HepG2 (cell line): ENCODE data around the gene NFE2L2. TPM values are rescaled to one million over a fixed set of nuclear protein-coding genes. Genes with fewer than 3 reads are reported as not detected.

Experiments used
- ATAC-seq: fragments of 200-7000 bp; cut with Tn5 transposase; 3 replicates; pipeline ENCODE4 v1.9.1; 2020; ENCODE audit warnings: mild to moderate bottlenecking, moderate library complexity
- BruUV-seq: library from RNA; stranded (reverse); fragments of 400-500 nt; replicated peaks from 2 replicates; lab custom pipeline; 2021; lab: Mats Ljungman, UMichigan
- CTCF ChIA-PET: fragments of 300-600 bp; formaldehyde crosslinking; extraction: SDS; loops from one replicate; lab custom pipeline; 2021; ENCODE audit warnings: low total read pairs, inconsistent platforms, low intra/inter-chr PET ratio; lab: Yijun Ruan, JAX
- POLR2A ChIA-PET: fragments of 350-600 bp; sonication (Branson Sonifier 250); formaldehyde crosslinking; loops from one replicate; lab custom pipeline; 2020; ENCODE audit warnings: antibody characterized with exemption, inconsistent platforms; lab: Yijun Ruan, JAX
- DNase-seq: peaks from one replicate; pipeline ENCODE4 v3.0.0-alpha.2; 2015; ENCODE audit warnings: low spot score
- FAIRE-seq: peaks from 3 replicates; lab custom pipeline; 2011; peaks lifted over from hg19 to GRCh38; lab: Jason Lieb, UNC
- H2AFZ ChIP-seq: one replicate; pipeline ENCODE4 v1.6.1; 2011; ENCODE audit warnings: low read length, inconsistent platforms
- H3K27ac ChIP-seq: fragments of 300-600 bp; 3 replicates; pipeline ENCODE4 v1.8.0; 2011; ENCODE audit warnings: mixed run types, mild to moderate bottlenecking, mixed read lengths, low read length, inconsistent platforms; ENCODE audit not compliant: insufficient read depth; ENCODE audit errors: extremely low read length
- H3K27me3 ChIP-seq, 2 experiments: fragments of 200-600 bp in 1 of 2; 2 replicates in 1 of 2; 3 replicates in 1 of 2; pipeline versions ENCODE4 v1.6.0 to v1.8.0; 2011; ENCODE audit warnings: low read length in 2 of 2, mild to moderate bottlenecking in 2 of 2, moderate library complexity in 2 of 2, inconsistent platforms in 1 of 2; ENCODE audit not compliant: insufficient read depth in 2 of 2, control insufficient read depth in 1 of 2
- H3K36me3 ChIP-seq, 2 experiments: fragments of 200-600 bp in 1 of 2; replicated peaks in 1 of 2; 2 replicates in 1 of 2; 3 replicates in 1 of 2; pipeline versions ENCODE4 v1.5.1 to v1.8.0; 2011; ENCODE audit warnings: low read length in 2 of 2, inconsistent platforms in 1 of 2; ENCODE audit not compliant: insufficient read depth in 2 of 2, control insufficient read depth in 1 of 2
- H3K4me1 ChIP-seq: 2 replicates; pipeline ENCODE4 v1.5.1; 2012; ENCODE audit warnings: low read length, inconsistent platforms; ENCODE audit not compliant: insufficient read depth
- H3K4me2 ChIP-seq: 2 replicates; pipeline ENCODE4 v1.6.0; 2011; ENCODE audit warnings: low read depth, low read length, inconsistent platforms
- H3K4me3 ChIP-seq, 3 experiments: fragments of 200-600 bp in 1 of 3; sonication (generic), shearing (Covaris generic) in 1 of 3; replicated peaks in 1 of 3; 2 replicates each; pipeline ENCODE4 v1.5.1; 2011 to 2016; ENCODE audit warnings: low read length in 3 of 3, inconsistent platforms in 2 of 3, low read depth in 2 of 3, mild to moderate bottlenecking in 2 of 3, control low read depth in 1 of 3, mixed read lengths in 1 of 3; ENCODE audit not compliant: insufficient read depth in 1 of 3
- H3K79me2 ChIP-seq: one replicate; pipeline ENCODE4 v1.6.1; 2011; ENCODE audit warnings: low read length, inconsistent platforms; ENCODE audit not compliant: insufficient read depth
- H3K9ac ChIP-seq: 2 replicates; pipeline ENCODE4 v1.6.0; 2011; ENCODE audit warnings: mild to moderate bottlenecking, low read depth, low read length, inconsistent platforms; ENCODE audit not compliant: insufficient read depth
- H3K9me3 ChIP-seq: 2 replicates; pipeline ENCODE4 v1.5.1; 2012; ENCODE audit warnings: mild to moderate bottlenecking, low read length
- H4K20me1 ChIP-seq: 2 replicates; pipeline ENCODE4 v1.6.0; 2011; ENCODE audit warnings: inconsistent platforms, mild to moderate bottlenecking, low read length, moderate library complexity; ENCODE audit not compliant: insufficient read depth
- EHMT2 ChIP-seq: fragments of 200-600 bp; sonication (generic); IDR thresholded peaks from 2 replicates; pipeline ENCODE4 v1.7.0; 2017; ENCODE audit warnings: antibody characterized with exemption, low read depth, low read length, borderline replicate concordance
- PAX8 ChIP-seq: sonication (generic); formaldehyde crosslinking; IDR thresholded peaks from 2 replicates; pipeline ENCODE4 v1.8.0; 2022; ENCODE audit warnings: mild to moderate bottlenecking, missing genetic modification reagents, borderline replicate concordance
- PCBP1 ChIP-seq: fragments of 200-400 bp; formaldehyde crosslinking; IDR thresholded peaks from 2 replicates; pipeline ENCODE4 v1.6.1; 2017; ENCODE audit warnings: mild to moderate bottlenecking, low read depth, low read length, borderline replicate concordance
- SRSF1 ChIP-seq: fragments of 200-400 bp; formaldehyde crosslinking; optimal IDR thresholded peaks from 2 replicates; pipeline ENCODE3; 2017; ENCODE audit warnings: mild to moderate bottlenecking, low read depth, low read length, moderate library complexity
- THAP11 ChIP-seq: IDR thresholded peaks from 2 replicates; pipeline ENCODE4 v1.6.1; 2016; ENCODE audit warnings: missing biosample characterization, missing genetic modification reagents
- YY1 ChIP-seq: IDR thresholded peaks from 2 replicates; pipeline ENCODE4 v1.6.1; 2011; ENCODE audit warnings: low read length, low read depth, moderate library complexity, mild to moderate bottlenecking; ENCODE audit not compliant: insufficient read depth, insufficient replicate concordance
- ZC3H4 ChIP-seq: sonication (generic); formaldehyde crosslinking; IDR thresholded peaks from 2 replicates; pipeline ENCODE4 v1.4.0; 2020; ENCODE audit warnings: missing genetic modification reagents, borderline replicate concordance
- ZNF282 ChIP-seq: fragments of 450-650 bp; IDR thresholded peaks from 2 replicates; pipeline ENCODE4 v1.6.1; 2018; ENCODE audit not compliant: partially characterized antibody
- WGBS: methylation state at CpG from one replicate; pipeline ENCODE4 v1.1.6; 2017; ENCODE audit warnings: low lambda C conversion rate; 5-methylcytosine and 5-hydroxymethylcytosine counted together
- in situ Hi-C: cut with HindIII; loops from 2 replicates; pipeline ENCODE4 v1.10.0; 2017; ENCODE audit warnings: low pct_unique_long_range_greater_than_20kb; ENCODE audit not compliant: extremely low pct_ligation_motif_present
- intact Hi-C: fragments of 100-400 bp; cut with micrococcal nuclease; formaldehyde crosslinking; loops from one replicate; pipeline ENCODE4 v1.10.0; 2022; ENCODE audit not compliant: unreplicated experiment
- polyA plus RNA-seq, 8 experiments: library from polyadenylated mRNA; depleted of rRNA in 3 of 8; stranded (reverse) in 7 of 8; unstranded in 1 of 8; fragments of >200 nt; fragmentation: Illumina TruSeq in 4 of 8; extraction: Trizol in 4 of 8; gene quantifications; 2 replicates each; pipeline versions ENCODE4 v1.2.1 to v1.2.3, GENCODE V29; 2011 to 2016; ENCODE audit warnings: low read depth in 4 of 8, missing spikeins in 1 of 8, mixed read lengths in 1 of 8; ENCODE audit not compliant: insufficient read depth in 1 of 8
- total RNA-seq, 5 experiments: library from RNA; depleted of rRNA; stranded (reverse); fragments of >200 nt; fragmentation: Illumina TruSeq; extraction: Trizol; gene quantifications; 2 replicates each; pipeline ENCODE4 v1.2.3, GENCODE V29; 2016; ENCODE audit warnings: low read depth in 1 of 5
- TF ChIP-seq, protein P1 (sequence below): sonication (generic); formaldehyde crosslinking; IDR thresholded peaks from 2 replicates; pipeline ENCODE4 v1.4.0; 2020; ENCODE audit warnings: missing genetic modification reagents
- TF ChIP-seq, protein P2 (sequence below): sonication (generic); formaldehyde crosslinking; IDR thresholded peaks from 2 replicates; pipeline ENCODE4 v1.9.0; 2021; ENCODE audit warnings: missing genetic modification reagents, mild to moderate bottlenecking, borderline replicate concordance
- TF ChIP-seq, protein P3 (sequence below): sonication (generic); formaldehyde crosslinking; IDR thresholded peaks from 2 replicates; pipeline ENCODE4 v1.4.0; 2020; ENCODE audit warnings: missing genetic modification reagents, borderline replicate concordance

The NFE2L2 gene
- total and polyA plus RNA-seq, 2 of the 13 experiments (the other 11 are each of a cell fraction or from before 2014, with no cell fraction given) = 84.6 to 215 TPM

DNA sequence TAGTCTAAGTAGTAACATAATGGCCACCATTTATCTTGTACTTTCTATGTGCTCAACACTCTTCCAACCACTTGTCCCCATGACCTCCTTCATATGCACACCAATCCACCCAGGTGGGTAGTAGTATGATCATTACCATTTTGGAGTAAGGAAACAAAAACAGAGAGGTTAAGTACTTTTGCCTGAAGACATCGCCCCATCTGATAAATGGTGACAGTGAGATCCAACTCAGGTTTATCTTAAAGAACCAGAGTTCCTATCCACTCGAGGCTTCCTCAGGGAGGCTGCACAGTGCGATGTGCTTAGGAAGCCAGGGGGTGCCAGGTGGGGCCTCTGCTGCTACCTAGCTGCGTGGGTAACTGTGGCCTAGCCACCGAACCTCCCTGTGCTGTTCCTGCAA, 14.1 kb downstream of the NFE2L2 start:
- H3K9me3 ChIP-seq = no peaks in the 10 kb centered on the region
- DNase-seq = no peak
- intact Hi-C loops = no loop called here
- H3K4me1 ChIP-seq = peaks cover 94% of the 10 kb centered on the region
- in situ Hi-C loops = no loop called here
- FAIRE-seq = no peak
- ChIA-PET POLR2A (interaction anchor here (0.8 to 8.5 kb wide), 2 partner anchors 10 to 15 kb away, joined by 3 to 96 read pairs; partner anchors contain the start of gene NFE2L2), CTCF (no interaction called here)
- no peak overlapping the region for H3K27ac ChIP-seq
- no TSS peak for BruUV-seq
- H3K4me3 ChIP-seq = no peak overlapping the region
- no peak overlapping the region for H2AFZ ChIP-seq
- no peak for TF ChIP-seq SRSF1
- TF ChIP-seq, protein P1, sequence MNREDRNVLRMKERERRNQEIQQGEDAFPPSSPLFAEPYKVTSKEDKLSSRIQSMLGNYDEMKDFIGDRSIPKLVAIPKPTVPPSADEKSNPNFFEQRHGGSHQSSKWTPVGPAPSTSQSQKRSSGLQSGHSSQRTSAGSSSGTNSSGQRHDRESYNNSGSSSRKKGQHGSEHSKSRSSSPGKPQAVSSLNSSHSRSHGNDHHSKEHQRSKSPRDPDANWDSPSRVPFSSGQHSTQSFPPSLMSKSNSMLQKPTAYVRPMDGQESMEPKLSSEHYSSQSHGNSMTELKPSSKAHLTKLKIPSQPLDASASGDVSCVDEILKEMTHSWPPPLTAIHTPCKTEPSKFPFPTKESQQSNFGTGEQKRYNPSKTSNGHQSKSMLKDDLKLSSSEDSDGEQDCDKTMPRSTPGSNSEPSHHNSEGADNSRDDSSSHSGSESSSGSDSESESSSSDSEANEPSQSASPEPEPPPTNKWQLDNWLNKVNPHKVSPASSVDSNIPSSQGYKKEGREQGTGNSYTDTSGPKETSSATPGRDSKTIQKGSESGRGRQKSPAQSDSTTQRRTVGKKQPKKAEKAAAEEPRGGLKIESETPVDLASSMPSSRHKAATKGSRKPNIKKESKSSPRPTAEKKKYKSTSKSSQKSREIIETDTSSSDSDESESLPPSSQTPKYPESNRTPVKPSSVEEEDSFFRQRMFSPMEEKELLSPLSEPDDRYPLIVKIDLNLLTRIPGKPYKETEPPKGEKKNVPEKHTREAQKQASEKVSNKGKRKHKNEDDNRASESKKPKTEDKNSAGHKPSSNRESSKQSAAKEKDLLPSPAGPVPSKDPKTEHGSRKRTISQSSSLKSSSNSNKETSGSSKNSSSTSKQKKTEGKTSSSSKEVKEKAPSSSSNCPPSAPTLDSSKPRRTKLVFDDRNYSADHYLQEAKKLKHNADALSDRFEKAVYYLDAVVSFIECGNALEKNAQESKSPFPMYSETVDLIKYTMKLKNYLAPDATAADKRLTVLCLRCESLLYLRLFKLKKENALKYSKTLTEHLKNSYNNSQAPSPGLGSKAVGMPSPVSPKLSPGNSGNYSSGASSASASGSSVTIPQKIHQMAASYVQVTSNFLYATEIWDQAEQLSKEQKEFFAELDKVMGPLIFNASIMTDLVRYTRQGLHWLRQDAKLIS = no peak
- no peak for TF ChIP-seq EHMT2
- TF ChIP-seq PAX8 (CRISPR knock-in tag) = no peak
- peaks cover 99% of the 10 kb centered on the region for H4K20me1 ChIP-seq
- no peak overlapping the region for H3K4me2 ChIP-seq
- H3K79me2 ChIP-seq = peaks cover 98% of the 10 kb centered on the region
- WGBS = 92% methylated on average over 5 of the region's 5 CpGs
- peaks cover 18 to 62% of the 10 kb centered on the region in 2 experiments for H3K36me3 ChIP-seq
- H3K9ac ChIP-seq = no peak overlapping the region
- no peak for ATAC-seq
- H3K27me3 ChIP-seq = no peaks in the 10 kb centered on the region

DNA sequence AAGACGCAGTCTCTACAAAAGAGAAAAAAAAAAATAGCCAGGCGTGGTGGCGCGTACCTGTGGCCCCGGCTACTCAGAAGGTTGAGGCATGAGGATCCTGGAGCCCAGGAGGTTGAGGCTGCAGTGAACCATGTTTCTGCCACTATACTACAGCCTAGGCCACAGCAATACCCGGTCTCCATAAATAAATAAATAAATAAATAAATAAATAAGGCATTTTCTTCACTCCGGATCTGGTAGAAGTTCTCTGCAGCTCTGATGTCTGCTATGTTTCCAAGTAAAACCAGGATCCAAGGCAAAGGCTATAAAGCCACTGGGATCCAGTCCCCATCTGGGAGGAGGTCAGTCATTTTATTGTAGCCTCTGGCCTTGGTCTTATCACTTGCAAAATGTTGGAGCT, 15.5 kb downstream of the NFE2L2 start:
- FAIRE-seq (no peak), ATAC-seq (no peak), DNase-seq (no peak)
- peak overlapping the region; percentile 33 for H3K27ac ChIP-seq
- no peaks in the 10 kb centered on the region for H3K9me3 ChIP-seq
- intact Hi-C loops = no loop called here
- H3K79me2 ChIP-seq = peaks cover 98% of the 10 kb centered on the region
- 91% methylated on average over 7 of the region's 7 CpGs for WGBS
- no peak overlapping the region for H3K4me3 ChIP-seq
- CTCF ChIA-PET = no interaction called here
- H3K27me3 ChIP-seq = no peaks in the 10 kb centered on the region
- H4K20me1 ChIP-seq = peaks cover 99% of the 10 kb centered on the region
- no peak overlapping the region for H3K4me2 ChIP-seq
- H3K4me1 ChIP-seq = peaks cover 94% of the 10 kb centered on the region
- no TSS peak for BruUV-seq
- H3K9ac ChIP-seq = no peak overlapping the region
- H3K36me3 ChIP-seq = peaks cover 20 to 53% of the 10 kb centered on the region in 2 experiments
- in situ Hi-C loops = no loop called here
- POLR2A ChIA-PET = interaction anchor here (8.5 kb wide), 1 partner anchor 16 kb away, joined by 96 read pairs; the partner anchor contains the start of gene NFE2L2
- H2AFZ ChIP-seq = no peak overlapping the region
- no peak for TF ChIP-seq PCBP1
- no peak for TF ChIP-seq ZNF282
- TF ChIP-seq, protein P2, sequence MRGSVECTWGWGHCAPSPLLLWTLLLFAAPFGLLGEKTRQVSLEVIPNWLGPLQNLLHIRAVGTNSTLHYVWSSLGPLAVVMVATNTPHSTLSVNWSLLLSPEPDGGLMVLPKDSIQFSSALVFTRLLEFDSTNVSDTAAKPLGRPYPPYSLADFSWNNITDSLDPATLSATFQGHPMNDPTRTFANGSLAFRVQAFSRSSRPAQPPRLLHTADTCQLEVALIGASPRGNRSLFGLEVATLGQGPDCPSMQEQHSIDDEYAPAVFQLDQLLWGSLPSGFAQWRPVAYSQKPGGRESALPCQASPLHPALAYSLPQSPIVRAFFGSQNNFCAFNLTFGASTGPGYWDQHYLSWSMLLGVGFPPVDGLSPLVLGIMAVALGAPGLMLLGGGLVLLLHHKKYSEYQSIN (CRISPR knock-in tag) = no peak
- no peak for TF ChIP-seq ZC3H4 (CRISPR knock-in tag)
- TF ChIP-seq, protein P3, sequence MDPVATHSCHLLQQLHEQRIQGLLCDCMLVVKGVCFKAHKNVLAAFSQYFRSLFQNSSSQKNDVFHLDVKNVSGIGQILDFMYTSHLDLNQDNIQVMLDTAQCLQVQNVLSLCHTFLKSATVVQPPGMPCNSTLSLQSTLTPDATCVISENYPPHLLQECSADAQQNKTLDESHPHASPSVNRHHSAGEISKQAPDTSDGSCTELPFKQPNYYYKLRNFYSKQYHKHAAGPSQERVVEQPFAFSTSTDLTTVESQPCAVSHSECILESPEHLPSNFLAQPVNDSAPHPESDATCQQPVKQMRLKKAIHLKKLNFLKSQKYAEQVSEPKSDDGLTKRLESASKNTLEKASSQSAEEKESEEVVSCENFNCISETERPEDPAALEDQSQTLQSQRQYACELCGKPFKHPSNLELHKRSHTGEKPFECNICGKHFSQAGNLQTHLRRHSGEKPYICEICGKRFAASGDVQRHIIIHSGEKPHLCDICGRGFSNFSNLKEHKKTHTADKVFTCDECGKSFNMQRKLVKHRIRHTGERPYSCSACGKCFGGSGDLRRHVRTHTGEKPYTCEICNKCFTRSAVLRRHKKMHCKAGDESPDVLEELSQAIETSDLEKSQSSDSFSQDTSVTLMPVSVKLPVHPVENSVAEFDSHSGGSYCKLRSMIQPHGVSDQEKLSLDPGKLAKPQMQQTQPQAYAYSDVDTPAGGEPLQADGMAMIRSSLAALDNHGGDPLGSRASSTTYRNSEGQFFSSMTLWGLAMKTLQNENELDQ (CRISPR knock-in tag) = no peak
- no peak for TF ChIP-seq YY1
- no peak for TF ChIP-seq THAP11 (CRISPR knock-in tag)
